NCI-H2029 treated with DMSO at 0.1 percent for 48 hours (cell line): ENCODE measurements around the gene AMHR2.
"Not testable (repeated sequence)": the region's sequence is repeated elsewhere in the genome, so short reads cannot be mapped to it uniquely, and the experiment has no call there.

ENCODE experiments used
- DNase-seq: peaks from one replicate; lab custom pipeline; 2025; lab: John Stamatoyannopoulos, UW

AMHR2 gene

DNA sequence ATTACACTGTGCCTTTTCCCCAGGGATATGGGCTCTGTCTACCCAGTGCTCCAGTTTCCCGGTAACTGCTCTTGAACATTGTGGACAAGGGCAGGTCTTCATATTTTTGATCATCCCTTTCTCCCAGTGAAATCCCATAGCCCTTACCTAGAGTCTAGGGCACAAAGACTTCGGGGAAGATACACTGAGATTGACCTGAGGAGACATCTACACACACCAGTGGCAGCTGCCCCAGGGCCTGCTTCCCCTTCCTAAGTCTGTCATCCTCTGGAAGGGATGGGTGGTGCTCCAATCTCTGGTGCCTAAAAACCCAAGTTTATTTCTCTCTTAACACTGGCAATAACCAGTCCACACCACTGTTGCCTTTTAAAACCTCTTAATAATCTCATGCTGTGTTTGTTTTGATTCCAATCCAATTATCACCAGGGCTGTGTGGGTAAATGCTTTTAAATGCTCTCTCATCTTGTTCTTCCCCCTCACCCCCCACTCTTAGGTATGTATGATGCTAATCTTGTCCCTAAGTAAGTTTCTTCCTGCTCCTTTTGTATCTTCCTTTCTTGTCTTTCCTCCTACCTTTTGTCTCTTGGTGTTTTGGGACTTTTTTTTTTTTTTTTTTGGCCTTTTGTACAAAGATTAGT lies 7.8 kb upstream of the AMHR2 start:
- not testable (repeated sequence) for DNase-seq

DNA sequence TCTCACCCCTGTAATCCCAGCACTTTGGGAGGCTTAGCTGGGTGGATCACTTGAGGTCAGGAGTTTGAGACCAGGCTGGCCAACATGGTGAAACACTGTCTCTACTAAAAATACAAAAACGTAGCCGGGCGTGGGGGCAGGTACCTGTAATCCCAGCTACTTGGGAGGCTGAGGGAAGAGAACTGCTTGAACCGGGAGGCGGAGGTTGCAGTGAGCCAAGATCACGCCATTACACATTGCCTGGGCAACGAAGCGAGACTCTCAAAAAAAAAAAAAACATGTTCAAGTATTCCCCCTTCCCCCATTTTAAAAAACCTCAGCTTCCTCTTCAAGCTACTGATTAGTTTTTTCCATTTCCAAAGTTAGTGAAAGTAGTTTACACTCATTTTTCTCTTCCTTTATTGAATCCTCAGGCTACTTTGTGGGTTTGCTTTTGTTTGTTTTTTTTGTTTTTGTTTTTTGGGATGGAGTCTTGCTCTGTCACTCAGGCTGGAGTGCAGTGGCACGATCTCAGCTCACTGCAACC lies 6.3 kb upstream of the AMHR2 start:
- DNase-seq = not testable (repeated sequence)

DNA sequence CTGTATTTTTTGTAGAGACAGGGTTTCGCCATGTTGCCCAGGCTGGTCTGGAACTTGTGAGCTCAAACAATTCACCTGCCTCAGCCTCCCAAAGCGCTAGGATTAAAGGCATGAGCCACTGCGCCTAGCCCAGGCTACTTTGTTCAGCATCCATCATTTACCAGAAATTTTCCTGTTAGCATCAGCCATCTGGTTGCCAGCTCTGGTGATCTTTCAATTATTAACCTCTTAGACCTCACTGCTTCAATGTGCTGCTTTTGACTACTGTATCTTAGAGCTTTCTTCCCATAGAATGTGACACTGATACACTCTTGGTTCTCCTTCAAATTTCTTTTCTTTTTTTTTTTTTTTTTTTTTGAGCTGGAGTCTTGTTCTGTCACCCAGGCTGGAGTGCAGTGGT lies 5.4 kb upstream of the AMHR2 start:
- DNase-seq = no peak

GRCh38 chr12:53419756-53420155 lies 3.9 kb upstream of the AMHR2 start:
- DNase-seq = no peak

GRCh38 chr12:53422247-53422646 lies 1.4 kb upstream of the AMHR2 start:
- DNase-seq = not testable (repeated sequence)

- DNase-seq = no peak
These were observed 1.2 kb downstream of the AMHR2 start for GRCh38 chr12:53424626-53425514.

DNA sequence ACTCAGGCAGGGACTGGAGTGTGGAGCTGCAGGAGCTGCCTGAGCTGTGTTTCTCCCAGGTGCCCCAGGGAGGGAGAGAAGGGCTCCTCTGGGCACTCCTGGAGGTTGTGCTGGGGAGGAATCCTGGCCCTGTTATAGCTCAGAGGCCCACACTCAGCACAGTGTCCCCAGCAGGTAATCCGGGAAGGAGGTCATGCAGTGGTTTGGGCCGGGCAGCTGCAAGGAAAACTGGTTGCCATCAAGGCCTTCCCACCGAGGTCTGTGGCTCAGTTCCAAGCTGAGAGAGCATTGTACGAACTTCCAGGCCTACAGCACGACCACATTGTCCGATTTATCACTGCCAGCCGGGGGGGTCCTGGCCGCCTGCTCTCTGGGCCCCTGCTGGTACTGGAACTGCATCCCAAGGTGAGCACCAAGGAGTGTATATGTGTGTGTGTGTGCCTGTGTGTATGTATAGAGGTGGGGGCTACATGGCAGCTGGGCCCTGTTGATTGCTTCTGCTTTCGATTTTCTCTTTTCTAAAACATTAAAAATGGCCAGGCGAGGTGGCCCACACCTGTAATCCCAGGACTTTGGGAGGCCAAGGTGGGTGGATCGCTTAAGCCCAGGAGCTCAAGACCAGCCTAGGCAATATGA lies 2.0 kb downstream of the AMHR2 start:
- DNase-seq = no peak

DNA sequence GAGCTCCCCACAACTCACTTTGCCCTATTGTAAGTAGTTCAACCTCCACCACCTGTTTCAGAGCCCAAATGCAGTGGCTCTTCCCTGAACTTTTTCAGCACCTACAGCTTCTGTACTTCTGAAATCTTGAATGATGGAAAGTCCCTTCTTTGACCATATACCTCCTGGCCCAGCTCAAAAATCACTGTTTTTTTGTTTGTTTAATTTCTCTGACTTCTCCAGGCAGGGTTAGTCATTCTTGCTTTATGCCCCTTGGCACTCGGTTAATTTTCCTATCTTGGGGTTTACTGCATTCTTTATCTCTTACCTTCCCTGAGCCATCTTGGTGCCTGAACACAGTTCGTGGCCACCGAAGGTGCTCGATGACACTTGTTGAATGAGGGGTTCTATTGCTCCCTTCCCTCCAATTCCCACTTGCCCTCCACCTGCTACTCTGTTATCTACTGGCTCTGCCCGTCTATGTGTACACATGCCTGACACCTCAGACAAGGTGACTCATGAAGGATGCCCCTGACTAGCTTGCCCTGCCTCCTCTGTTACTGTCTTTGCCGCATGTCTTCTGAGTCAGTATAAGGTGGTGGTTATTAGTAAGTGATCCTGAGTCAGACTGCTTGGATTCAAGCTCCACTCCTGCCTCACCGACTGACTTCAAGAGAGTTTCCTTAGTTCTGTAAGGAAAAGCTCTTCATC lies 4.4 kb downstream of the AMHR2 start:
- DNase-seq = no peak

GRCh38 chr12:53428741-53429140 lies 5.1 kb downstream of the AMHR2 start:
- DNase-seq = no peak

GRCh38 chr12:53430116-53430515 lies 6.5 kb downstream of the AMHR2 start:
- no peak for DNase-seq

GRCh38 chr12:53431187-53431586 lies 7.5 kb downstream of the AMHR2 start:
- DNase-seq = no peak

GRCh38 chr12:53435326-53435725 lies 11.7 kb downstream of the AMHR2 start:
- not testable (repeated sequence) for DNase-seq

- DNase-seq = not testable (repeated sequence)
These were observed 15.9 kb downstream of the AMHR2 start for GRCh38 chr12:53439582-53439981.

DNA sequence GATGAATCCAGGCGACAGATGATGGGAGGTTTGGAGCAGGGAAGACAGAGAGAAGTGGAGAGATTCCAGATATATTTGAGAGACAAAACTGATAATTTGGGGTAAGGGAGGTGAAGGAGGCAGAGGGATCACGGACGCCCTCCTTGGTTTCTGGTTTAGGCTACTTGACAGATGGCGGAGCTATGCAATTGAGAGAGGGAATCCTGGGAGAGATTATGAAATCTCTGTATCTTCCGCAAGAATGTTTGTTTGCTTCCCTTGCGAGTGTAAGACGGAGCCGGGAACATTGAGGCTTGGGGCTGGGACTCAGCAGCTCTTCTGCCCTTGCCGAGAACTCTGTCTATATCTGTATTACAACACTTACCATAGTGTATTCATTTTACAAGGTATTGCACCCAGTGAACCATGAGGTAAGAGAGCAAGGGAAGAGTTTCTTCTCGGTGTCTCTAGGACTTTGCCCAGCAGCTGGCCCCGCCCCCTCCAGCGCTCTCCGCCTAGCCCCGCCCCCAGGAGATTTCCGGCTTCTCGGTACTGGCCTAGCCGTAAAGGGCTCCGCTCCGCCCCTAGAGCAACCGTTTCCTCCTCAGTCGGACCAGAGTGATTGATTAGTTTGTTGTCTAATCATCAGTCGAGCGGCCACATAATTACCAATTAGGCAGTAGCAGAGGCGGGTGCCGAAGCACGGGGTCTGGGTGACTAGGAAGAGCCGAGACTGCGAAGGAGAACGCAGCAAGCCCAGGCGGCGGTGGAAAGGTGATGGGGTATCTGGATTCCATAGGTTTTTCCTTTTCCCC lies 17.6 kb downstream of the AMHR2 start, which contains the start of gene PRR13:
PRR13 (plus strand) TSS at position 695 of the 794 bp plus-strand sequence. CDS start 981 bp downstream, outside the sequence.
- DNase-seq = peak; percentile 98

DNA sequence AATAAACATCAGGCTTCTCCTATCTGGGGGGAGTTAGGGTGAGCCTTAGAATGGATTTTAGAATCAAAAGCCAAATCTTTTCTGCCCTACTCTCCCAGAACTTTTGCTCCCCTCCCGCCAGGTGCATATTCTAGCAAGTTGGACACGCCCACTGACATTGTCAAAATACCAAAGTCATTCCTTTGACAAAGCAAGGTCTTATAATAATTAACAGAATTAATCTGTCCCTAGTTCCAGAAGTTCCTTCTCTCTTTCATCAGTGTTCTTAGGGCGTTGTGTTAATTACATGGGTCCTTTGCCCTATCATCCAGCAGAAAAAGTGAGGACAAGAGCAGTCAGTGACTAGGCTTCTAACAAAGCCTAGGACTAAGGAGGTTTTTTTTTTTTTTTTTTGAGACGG lies 20.3 kb downstream of the AMHR2 start:
- DNase-seq = no peak

GRCh38 chr12:53444593-53445325 lies 21.1 kb downstream of the AMHR2 start:
- not testable (repeated sequence) for DNase-seq

DNA sequence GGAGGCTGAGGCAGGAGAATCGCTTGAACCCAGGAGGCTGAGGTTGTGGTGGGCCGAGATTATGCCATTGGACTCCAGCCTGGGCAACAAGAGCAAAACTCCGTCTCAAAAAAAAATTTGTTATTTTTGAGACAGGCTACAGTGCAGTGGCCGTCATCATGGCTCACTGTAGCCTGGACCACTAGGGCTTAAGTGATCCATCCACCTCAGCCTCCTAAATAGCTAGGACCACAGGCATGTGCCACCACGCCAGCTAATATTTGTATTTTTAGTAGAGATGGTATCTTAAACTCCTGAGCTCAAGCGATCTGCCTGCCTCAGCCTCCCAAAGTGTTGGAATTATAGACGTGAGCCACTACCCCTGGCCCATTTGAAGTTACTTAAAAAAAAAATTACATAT lies 27.3 kb downstream of the AMHR2 start:
- DNase-seq = no peak

- DNase-seq = peak; percentile 99
These were observed 28.1 kb downstream of the AMHR2 start, which contains the start of gene PCBP2 for GRCh38 chr12:53451661-53452158. PCBP2 (plus strand) TSS chr12:53452102; CDS start chr12:53454801, 2,699 bp downstream.

DNA sequence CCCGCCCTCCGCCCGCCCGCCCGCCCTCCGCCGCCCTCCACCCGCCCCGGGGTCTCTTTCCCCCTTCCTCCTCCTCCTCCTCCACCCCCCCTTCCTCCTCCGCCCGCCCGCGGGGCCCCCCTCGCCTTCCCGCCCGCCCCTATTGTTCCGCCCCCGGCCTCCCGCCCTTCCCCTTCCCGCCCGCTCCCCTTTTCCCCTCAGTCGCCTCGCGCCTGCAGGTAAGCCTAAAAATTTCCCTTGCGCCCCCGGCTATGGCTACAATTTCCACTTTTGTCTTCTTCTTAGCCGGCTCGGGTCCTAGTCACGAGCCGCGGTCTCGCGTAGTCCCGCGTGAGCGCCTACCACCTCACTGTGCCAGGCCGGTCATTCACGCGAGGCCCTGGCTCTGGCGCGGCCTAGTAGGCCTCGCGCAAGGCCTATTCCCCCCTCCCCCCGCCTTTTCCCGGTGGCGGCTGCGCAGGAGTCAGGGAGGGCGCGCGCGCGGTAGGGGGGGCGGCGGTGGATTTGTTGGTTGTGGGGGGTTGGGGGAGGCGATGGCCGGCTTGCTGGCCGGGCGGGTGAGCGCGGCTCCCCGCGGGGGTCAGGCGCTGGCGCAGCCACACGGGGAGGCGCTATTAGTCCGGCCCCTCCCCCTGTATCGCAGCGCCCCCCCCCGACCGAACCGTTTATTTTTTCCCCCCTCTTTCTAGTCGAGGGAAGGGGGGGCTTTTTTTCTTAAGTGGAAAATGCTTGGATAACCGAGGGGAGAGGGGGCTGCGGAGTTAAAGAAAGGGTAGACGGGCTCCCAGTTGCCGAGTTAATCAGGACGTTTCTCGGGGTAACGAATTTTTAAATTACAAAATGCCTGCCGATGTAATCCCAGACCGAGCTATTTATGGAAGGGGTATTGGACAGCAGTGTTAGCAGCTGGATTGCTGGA lies 28.8 kb downstream of the AMHR2 start:
- DNase-seq = peak; percentile 6
